Smooth muscle cell (in vitro differentiated cells): ENCODE data around the gene GLRA2. TPM values are rescaled to one million over a fixed set of nuclear protein-coding genes. Genes with fewer than 3 reads are reported as not detected.

Experiments
- DNase-seq: peaks from one replicate; lab custom pipeline; 2025; ENCODE audit not compliant: unreplicated experiment; lab: John Stamatoyannopoulos, UW
- H2AFZ ChIP-seq: fragments of 200-600 bp; sonication (generic); 2 replicates; pipeline ENCODE4 v1.6.0; 2016; ENCODE audit warnings: antibody characterized with exemption, low read depth, mild to moderate bottlenecking
- H3F3A ChIP-seq: fragments of 200-600 bp; sonication (generic); 2 replicates; pipeline ENCODE4 v1.6.0; 2017; ENCODE audit warnings: antibody characterized with exemption, low read depth
- H3K27ac ChIP-seq: fragments of 200-600 bp; sonication (generic); 2 replicates; pipeline ENCODE4 v1.5.1; 2016; ENCODE audit warnings: low read depth, mild to moderate bottlenecking
- H3K27me3 ChIP-seq: fragments of 200-600 bp; sonication (generic); 2 replicates; pipeline ENCODE4 v1.6.1; 2016; ENCODE audit warnings: low read depth, mild to moderate bottlenecking
- H3K36me3 ChIP-seq: fragments of 200-600 bp; sonication (generic); 2 replicates; pipeline ENCODE4 v1.5.1; 2016; ENCODE audit warnings: low read depth
- H3K4me1 ChIP-seq: fragments of 200-600 bp; sonication (generic); 2 replicates; pipeline ENCODE4 v1.5.1; 2016; ENCODE audit warnings: low read depth
- H3K4me2 ChIP-seq: fragments of 200-600 bp; sonication (generic); 2 replicates; pipeline ENCODE4 v1.6.0; 2016; ENCODE audit warnings: mild to moderate bottlenecking
- H3K4me3 ChIP-seq: fragments of 200-600 bp; sonication (generic); 2 replicates; pipeline ENCODE4 v1.5.1; 2016; ENCODE audit warnings: mild to moderate bottlenecking
- H3K79me2 ChIP-seq: fragments of 200-600 bp; sonication (generic); 2 replicates; pipeline ENCODE4 v1.6.0; 2016; ENCODE audit warnings: low read depth, mild to moderate bottlenecking
- H3K9ac ChIP-seq: fragments of 200-600 bp; sonication (generic); 2 replicates; pipeline ENCODE4 v1.6.0; 2016; ENCODE audit warnings: low read depth
- H3K9me3 ChIP-seq: fragments of 200-600 bp; sonication (generic); replicated peaks from 2 replicates; pipeline ENCODE4 v1.5.1; 2016; ENCODE audit warnings: low read depth
- H4K20me1 ChIP-seq: fragments of 200-600 bp; sonication (generic); 2 replicates; pipeline ENCODE4 v1.6.0; 2016; ENCODE audit warnings: low read depth
- WGBS: methylation state at CpG from one replicate; pipeline ENCODE4 v1.1.7; 2016; ENCODE audit warnings: low lambda C conversion rate; 5-methylcytosine and 5-hydroxymethylcytosine counted together
- polyA plus RNA-seq: library from polyadenylated mRNA; unstranded; fragments of >200 nt; fragmentation: Nextera tagmentation; extraction: Ambion mirVana; gene quantifications from 2 replicates; pipeline ENCODE4 v1.2.1, GENCODE V29; 2016
- total RNA-seq: library from RNA; depleted of rRNA; stranded (reverse); fragments of >200 nt; gene quantifications from 2 replicates; pipeline ENCODE4 v1.2.3, GENCODE V29; 2014
- TF ChIP-seq, protein P1 (sequence below): fragments of 200-600 bp; sonication (generic); IDR thresholded peaks from 2 replicates; pipeline ENCODE4 v1.5.1; 2017; ENCODE audit warnings: borderline replicate concordance, mild to moderate bottlenecking, antibody characterized with exemption; ENCODE audit not compliant: insufficient read depth, poor library complexity, severe bottlenecking

The GLRA2 gene
- total and polyA plus RNA-seq, 2 experiments from 2014 or later, result 3.0 TPM; not detected in 1

DNA sequence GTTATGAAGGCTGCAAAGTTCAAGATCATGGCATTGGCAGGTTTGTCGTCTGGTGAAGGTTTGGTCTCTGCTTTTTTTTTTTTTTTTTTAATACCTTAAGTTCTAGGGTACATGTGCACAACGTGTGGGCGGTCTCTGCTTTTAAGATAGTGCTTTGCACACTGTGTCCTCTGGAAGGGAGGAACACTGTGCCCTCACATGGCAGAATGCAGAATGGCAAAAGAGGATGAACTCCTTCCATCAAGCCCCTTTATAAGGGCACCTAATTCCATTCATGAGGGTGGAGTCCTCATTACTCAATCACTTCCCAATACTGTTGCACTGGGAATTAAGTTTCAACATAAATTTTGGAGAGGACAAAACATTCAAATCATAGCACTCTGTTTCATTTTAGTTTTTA lies 101.4 kb downstream of the GLRA2 start:
- H3K4me2 ChIP-seq, result no peak overlapping the region
- H3K4me3 ChIP-seq, result no peak overlapping the region
- no peaks in the 10 kb centered on the region for H3K79me2 ChIP-seq
- no peak overlapping the region for H3K27ac ChIP-seq
- no peaks in the 10 kb centered on the region for H3K4me1 ChIP-seq
- no peaks in the 10 kb centered on the region for H3K36me3 ChIP-seq
- DNase-seq, result no peak
- H2AFZ ChIP-seq, result no peak overlapping the region
- H4K20me1 ChIP-seq, result no peaks in the 10 kb centered on the region
- no peaks in the 10 kb centered on the region for H3K9me3 ChIP-seq
- no peak overlapping the region for H3K9ac ChIP-seq
- TF ChIP-seq, protein P1, sequence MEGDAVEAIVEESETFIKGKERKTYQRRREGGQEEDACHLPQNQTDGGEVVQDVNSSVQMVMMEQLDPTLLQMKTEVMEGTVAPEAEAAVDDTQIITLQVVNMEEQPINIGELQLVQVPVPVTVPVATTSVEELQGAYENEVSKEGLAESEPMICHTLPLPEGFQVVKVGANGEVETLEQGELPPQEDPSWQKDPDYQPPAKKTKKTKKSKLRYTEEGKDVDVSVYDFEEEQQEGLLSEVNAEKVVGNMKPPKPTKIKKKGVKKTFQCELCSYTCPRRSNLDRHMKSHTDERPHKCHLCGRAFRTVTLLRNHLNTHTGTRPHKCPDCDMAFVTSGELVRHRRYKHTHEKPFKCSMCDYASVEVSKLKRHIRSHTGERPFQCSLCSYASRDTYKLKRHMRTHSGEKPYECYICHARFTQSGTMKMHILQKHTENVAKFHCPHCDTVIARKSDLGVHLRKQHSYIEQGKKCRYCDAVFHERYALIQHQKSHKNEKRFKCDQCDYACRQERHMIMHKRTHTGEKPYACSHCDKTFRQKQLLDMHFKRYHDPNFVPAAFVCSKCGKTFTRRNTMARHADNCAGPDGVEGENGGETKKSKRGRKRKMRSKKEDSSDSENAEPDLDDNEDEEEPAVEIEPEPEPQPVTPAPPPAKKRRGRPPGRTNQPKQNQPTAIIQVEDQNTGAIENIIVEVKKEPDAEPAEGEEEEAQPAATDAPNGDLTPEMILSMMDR, result no peak
- 54% methylated on average over 3 of the region's 3 CpGs for WGBS
- H3K27me3 ChIP-seq, result no peaks in the 10 kb centered on the region
- no peaks in the 10 kb centered on the region for H3F3A ChIP-seq

DNA sequence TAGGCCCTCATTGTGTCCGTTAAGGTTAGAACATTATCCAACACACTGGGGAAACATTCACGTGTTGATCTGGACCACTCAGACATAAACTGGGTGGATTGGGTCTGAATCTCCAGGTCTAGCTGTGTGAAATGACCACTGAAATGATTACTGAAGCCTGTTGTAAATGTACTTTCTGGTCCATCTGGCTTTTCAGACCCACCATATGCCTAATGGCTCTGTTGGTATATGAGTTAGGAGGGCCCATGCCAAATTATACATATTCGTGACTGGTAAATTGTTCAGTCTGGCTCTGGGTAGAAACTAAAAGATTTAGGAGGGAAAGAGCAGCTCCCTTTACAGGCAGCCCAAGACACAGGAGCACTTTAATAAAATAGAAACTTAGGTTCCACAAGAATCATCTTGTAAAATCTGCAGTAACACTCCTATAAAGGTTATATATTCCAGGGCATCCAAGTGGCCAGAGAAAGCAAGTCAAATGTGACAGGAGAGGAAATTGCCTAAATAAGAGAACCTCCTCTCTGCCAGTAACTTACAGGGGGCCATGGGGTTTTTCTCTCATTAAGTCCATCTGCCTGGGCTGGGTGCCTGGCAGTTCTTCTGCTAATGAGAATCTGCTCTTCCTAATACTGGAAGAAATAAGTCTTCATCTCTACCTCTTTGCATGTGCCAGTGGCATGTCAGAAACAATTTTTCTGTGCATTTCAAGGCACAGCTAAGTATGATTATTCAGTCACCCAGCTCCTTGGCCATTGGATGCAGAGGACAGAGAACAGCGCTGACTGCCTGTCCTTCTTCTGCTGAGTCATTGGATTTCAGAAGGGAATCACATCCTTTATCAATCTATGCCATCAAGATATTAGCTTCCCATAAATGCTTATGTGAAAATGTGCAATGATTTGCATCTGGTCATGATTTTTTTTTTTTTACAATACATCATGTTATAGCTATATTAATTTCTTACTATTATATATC lies 112.6 kb downstream of the GLRA2 start:
- H3K79me2 ChIP-seq, result no peaks in the 10 kb centered on the region
- no peaks in the 10 kb centered on the region for H3K4me1 ChIP-seq
- no peak overlapping the region for H3K4me3 ChIP-seq
- DNase-seq, result no peak
- no peak overlapping the region for H2AFZ ChIP-seq
- H3K27ac ChIP-seq, result no peak overlapping the region
- TF ChIP-seq, protein P1, result no peak
- H3K9me3 ChIP-seq, result no peaks in the 10 kb centered on the region
- no peak overlapping the region for H3K4me2 ChIP-seq
- WGBS, result 75% methylated on average over 4 of the region's 4 CpGs
- H3K27me3 ChIP-seq, result no peaks in the 10 kb centered on the region
- no peak overlapping the region for H3K9ac ChIP-seq
- no peaks in the 10 kb centered on the region for H3F3A ChIP-seq
- no peaks in the 10 kb centered on the region for H3K36me3 ChIP-seq
- H4K20me1 ChIP-seq, result no peaks in the 10 kb centered on the region

- Histone ChIP-seq H3K4me2 (no peak overlapping the region), H3K9ac (no peak overlapping the region), H2AFZ (no peak overlapping the region), H3F3A (no peaks in the 10 kb centered on the region), H3K9me3 (no peaks in the 10 kb centered on the region), H3K4me1 (no peaks in the 10 kb centered on the region), H3K79me2 (no peaks in the 10 kb centered on the region), H3K27me3 (no peaks in the 10 kb centered on the region), H3K36me3 (no peaks in the 10 kb centered on the region), H4K20me1 (no peaks in the 10 kb centered on the region), H3K4me3 (no peak overlapping the region), H3K27ac (no peak overlapping the region)
- no peak for DNase-seq
- 57% methylated on average over 2 of the region's 2 CpGs for WGBS
- TF ChIP-seq, protein P1, result no peak
Measured at GRCh38 chrX:14660970-14661369, 131.6 kb downstream of the GLRA2 start.
